PC-3 (cell line): Measurements from ENCODE around the gene ANAPC15. TPM values are rescaled to one million over a fixed set of nuclear protein-coding genes. Genes with fewer than 3 reads are reported as not detected.
A peak's percentile ranks its signal among the peaks of the same experiment; 100 is the strongest.

ENCODE experiments used
- ATAC-seq: fragments of 200-7000 bp; cut with Tn5 transposase; 2 replicates; pipeline ENCODE4 v1.9.1; 2020; ENCODE audit warnings: mild to moderate bottlenecking, moderate library complexity
- BruUV-seq: library from RNA; stranded (reverse); fragments of 400-500 nt; replicated peaks from 2 replicates; lab custom pipeline; 2021; lab: Mats Ljungman, UMichigan
- CTCF ChIA-PET: fragments of 300-600 bp; sonication (Branson Sonifier 250); formaldehyde crosslinking; loops from one replicate; lab custom pipeline; 2022; ENCODE audit warnings: antibody characterized with exemption; lab: Charles Lee
- POLR2A ChIA-PET: fragments of 300-600 bp; sonication (Branson Sonifier 250); formaldehyde crosslinking; loops from one replicate; lab custom pipeline; 2022; ENCODE audit warnings: antibody characterized with exemption; ENCODE audit not compliant: unreplicated experiment; lab: Charles Lee
- DNase-seq: peaks from one replicate; pipeline ENCODE4 v3.0.0-alpha.2; 2015
- H2AFZ ChIP-seq: fragments of 300-600 bp; sonication (generic); 2 replicates; pipeline ENCODE4 v1.6.0; 2016; ENCODE audit warnings: antibody characterized with exemption, low read length
- H3F3A ChIP-seq: fragments of 300-600 bp; sonication (generic); one replicate; pipeline ENCODE4 v1.6.0; 2017; ENCODE audit warnings: antibody characterized with exemption, low read length, control low read depth, mild to moderate bottlenecking; ENCODE audit not compliant: unreplicated experiment
- H3K27ac ChIP-seq: fragments of 300-600 bp; sonication (generic); 2 replicates; pipeline ENCODE4 v1.5.1; 2016; ENCODE audit warnings: mild to moderate bottlenecking, low read length
- H3K27me3 ChIP-seq: fragments of 300-600 bp; sonication (generic); 2 replicates; pipeline ENCODE4 v1.6.1; 2016; ENCODE audit warnings: low read length, mixed read lengths
- H3K36me3 ChIP-seq: fragments of 300-600 bp; sonication (generic); 2 replicates; pipeline ENCODE4 v1.6.1; 2016; ENCODE audit warnings: low read depth, mixed run types, low read length, mixed read lengths
- H3K4me1 ChIP-seq: fragments of 300-600 bp; sonication (generic); 2 replicates; pipeline ENCODE4 v1.5.1; 2016; ENCODE audit warnings: low read length; ENCODE audit not compliant: insufficient read depth
- H3K4me2 ChIP-seq: fragments of 300-600 bp; sonication (generic); 2 replicates; pipeline ENCODE4 v1.6.0; 2016; ENCODE audit warnings: low read length
- H3K4me3 ChIP-seq: fragments of 300-600 bp; sonication (generic); 2 replicates; pipeline ENCODE4 v1.5.1; 2016; ENCODE audit warnings: mild to moderate bottlenecking, low read length, mixed read lengths
- H3K79me2 ChIP-seq: fragments of 300-600 bp; sonication (generic); 2 replicates; pipeline ENCODE4 v1.6.1; 2017; ENCODE audit warnings: low read length, mixed read lengths
- H3K9ac ChIP-seq: fragments of 300-600 bp; sonication (generic); 2 replicates; pipeline ENCODE4 v1.6.0; 2016; ENCODE audit warnings: mild to moderate bottlenecking, low read length
- H3K9me2 ChIP-seq: fragments of 300-600 bp; sonication (generic); replicated peaks from 2 replicates; pipeline ENCODE4 v1.6.1; 2016; ENCODE audit warnings: mixed run types, low read length, mixed read lengths
- H3K9me3 ChIP-seq: fragments of 300-600 bp; sonication (generic); 2 replicates; pipeline ENCODE4 v1.6.1; 2016; ENCODE audit warnings: low read length, mixed read lengths
- H4K20me1 ChIP-seq: fragments of 300-600 bp; sonication (generic); 2 replicates; pipeline ENCODE4 v1.6.1; 2016; ENCODE audit warnings: low read length, mixed read lengths
- EZH2 ChIP-seq: fragments of 300-600 bp; sonication (generic); IDR thresholded peaks from one replicate; pipeline ENCODE4 v1.6.1; 2017; ENCODE audit warnings: antibody characterized with exemption, mild to moderate bottlenecking, low read length; ENCODE audit not compliant: unreplicated experiment
- EZH2phosphoT487 ChIP-seq: fragments of 300-600 bp; sonication (generic); IDR thresholded peaks from 2 replicates; pipeline ENCODE4 v1.6.1; 2018; ENCODE audit warnings: mild to moderate bottlenecking, antibody characterized with exemption, low read length, borderline replicate concordance
- intact Hi-C: fragments of 100-400 bp; cut with micrococcal nuclease; formaldehyde crosslinking; loops from 2 replicates; pipeline ENCODE4 v1.9.0; 2023
- total RNA-seq: library from RNA; depleted of rRNA; stranded (reverse); fragments of >200 nt; gene quantifications from 2 replicates; pipeline ENCODE4 v1.2.3, GENCODE V29; 2014
- TF ChIP-seq, protein P1 (sequence below): fragments of 300-600 bp; sonication (generic); conservative IDR thresholded peaks from 2 replicates; pipeline ENCODE4 v1.5.1; 2017; ENCODE audit warnings: antibody characterized with exemption, low read depth, mild to moderate bottlenecking, low read length

The ANAPC15 gene
- total RNA-seq, 1 experiment from 2014 or later: 65.4 TPM

DNA sequence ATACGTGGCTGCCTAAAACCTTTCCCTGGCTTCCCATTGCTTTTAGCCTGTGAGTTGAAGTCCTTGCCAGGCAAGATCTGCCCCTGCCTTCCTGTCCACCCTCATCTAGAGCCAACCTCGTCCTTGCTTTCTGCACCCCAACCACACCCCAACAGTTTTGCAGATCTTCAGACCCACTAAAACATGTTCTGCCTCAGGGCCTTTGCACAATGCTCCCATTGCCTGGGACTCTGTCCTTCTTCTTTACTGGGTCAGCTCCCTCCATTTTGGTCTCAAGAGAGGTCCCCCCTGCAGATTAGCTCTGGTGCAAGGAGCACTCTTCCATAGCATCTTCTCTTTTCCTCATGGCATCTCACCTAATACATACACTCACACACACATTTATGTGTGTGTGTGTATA is 8.4 kb upstream of the ANAPC15 start:
- ChIA-PET POLR2A (no interaction called here), CTCF (no interaction called here)
- no peak for TF ChIP-seq EZH2
- TF ChIP-seq EZH2phosphoT487: no peak
- TF ChIP-seq, protein P1, sequence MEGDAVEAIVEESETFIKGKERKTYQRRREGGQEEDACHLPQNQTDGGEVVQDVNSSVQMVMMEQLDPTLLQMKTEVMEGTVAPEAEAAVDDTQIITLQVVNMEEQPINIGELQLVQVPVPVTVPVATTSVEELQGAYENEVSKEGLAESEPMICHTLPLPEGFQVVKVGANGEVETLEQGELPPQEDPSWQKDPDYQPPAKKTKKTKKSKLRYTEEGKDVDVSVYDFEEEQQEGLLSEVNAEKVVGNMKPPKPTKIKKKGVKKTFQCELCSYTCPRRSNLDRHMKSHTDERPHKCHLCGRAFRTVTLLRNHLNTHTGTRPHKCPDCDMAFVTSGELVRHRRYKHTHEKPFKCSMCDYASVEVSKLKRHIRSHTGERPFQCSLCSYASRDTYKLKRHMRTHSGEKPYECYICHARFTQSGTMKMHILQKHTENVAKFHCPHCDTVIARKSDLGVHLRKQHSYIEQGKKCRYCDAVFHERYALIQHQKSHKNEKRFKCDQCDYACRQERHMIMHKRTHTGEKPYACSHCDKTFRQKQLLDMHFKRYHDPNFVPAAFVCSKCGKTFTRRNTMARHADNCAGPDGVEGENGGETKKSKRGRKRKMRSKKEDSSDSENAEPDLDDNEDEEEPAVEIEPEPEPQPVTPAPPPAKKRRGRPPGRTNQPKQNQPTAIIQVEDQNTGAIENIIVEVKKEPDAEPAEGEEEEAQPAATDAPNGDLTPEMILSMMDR: no peak
- no peaks in the 10 kb centered on the region for H3K79me2 ChIP-seq
- H3K36me3 ChIP-seq: no peaks in the 10 kb centered on the region
- H3F3A ChIP-seq: no peaks in the 10 kb centered on the region
- H3K4me1 ChIP-seq: no peaks in the 10 kb centered on the region
- no peak overlapping the region for H3K4me2 ChIP-seq
- no peaks in the 10 kb centered on the region for H3K27me3 ChIP-seq
- H3K4me3 ChIP-seq: no peak overlapping the region
- intact Hi-C loops: no loop called here
- no TSS peak for BruUV-seq
- H3K9me2 ChIP-seq: no peaks in the 10 kb centered on the region
- no peak overlapping the region for H2AFZ ChIP-seq
- DNase-seq (no peak), ATAC-seq (no peak)
- no peaks in the 10 kb centered on the region for H3K9me3 ChIP-seq
- H4K20me1 ChIP-seq: no peaks in the 10 kb centered on the region
- H3K27ac ChIP-seq: no peak overlapping the region
- H3K9ac ChIP-seq: no peak overlapping the region

DNA sequence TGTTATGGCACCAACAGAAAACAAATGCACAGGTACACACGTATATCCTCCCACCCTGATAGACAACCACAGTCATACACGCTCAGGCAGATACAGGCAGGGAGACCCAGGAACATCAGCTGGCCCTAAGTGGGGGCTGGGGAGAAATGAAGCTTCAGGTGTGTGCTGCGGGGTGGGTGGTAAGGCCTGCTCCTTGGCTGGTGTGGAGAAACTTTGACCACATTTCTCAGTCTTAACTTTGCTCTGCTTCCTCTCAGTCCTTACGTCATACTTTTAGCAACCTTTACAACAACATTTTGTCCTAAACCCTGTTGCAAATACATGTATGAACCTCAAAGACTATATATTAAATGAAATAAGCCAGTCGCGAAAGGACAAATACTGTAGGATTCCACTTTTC is 6.7 kb upstream of the ANAPC15 start:
- TF ChIP-seq EZH2phosphoT487 (no peak), EZH2 (no peak)
- TF ChIP-seq, protein P1: no peak
- POLR2A ChIA-PET: interaction anchor here (0.6 kb wide), 1 partner anchor 135 kb away, joined by 3 read pairs; no protein-coding TSS in a partner anchor
- Histone ChIP-seq H3K9me2 (no peaks in the 10 kb centered on the region), H3K36me3 (no peaks in the 10 kb centered on the region), H3K79me2 (no peaks in the 10 kb centered on the region), H3K4me2 (no peak overlapping the region), H3K27me3 (no peaks in the 10 kb centered on the region), H3K4me3 (no peak overlapping the region), H3K4me1 (no peaks in the 10 kb centered on the region), H2AFZ (no peak overlapping the region), H3K9me3 (no peaks in the 10 kb centered on the region), H3F3A (no peaks in the 10 kb centered on the region), H3K9ac (no peak overlapping the region), H3K27ac (no peak overlapping the region), H4K20me1 (no peaks in the 10 kb centered on the region)
- intact Hi-C loops: no loop called here
- CTCF ChIA-PET: no interaction called here
- no TSS peak for BruUV-seq
- DNase-seq (no peak), ATAC-seq (no peak)

DNA sequence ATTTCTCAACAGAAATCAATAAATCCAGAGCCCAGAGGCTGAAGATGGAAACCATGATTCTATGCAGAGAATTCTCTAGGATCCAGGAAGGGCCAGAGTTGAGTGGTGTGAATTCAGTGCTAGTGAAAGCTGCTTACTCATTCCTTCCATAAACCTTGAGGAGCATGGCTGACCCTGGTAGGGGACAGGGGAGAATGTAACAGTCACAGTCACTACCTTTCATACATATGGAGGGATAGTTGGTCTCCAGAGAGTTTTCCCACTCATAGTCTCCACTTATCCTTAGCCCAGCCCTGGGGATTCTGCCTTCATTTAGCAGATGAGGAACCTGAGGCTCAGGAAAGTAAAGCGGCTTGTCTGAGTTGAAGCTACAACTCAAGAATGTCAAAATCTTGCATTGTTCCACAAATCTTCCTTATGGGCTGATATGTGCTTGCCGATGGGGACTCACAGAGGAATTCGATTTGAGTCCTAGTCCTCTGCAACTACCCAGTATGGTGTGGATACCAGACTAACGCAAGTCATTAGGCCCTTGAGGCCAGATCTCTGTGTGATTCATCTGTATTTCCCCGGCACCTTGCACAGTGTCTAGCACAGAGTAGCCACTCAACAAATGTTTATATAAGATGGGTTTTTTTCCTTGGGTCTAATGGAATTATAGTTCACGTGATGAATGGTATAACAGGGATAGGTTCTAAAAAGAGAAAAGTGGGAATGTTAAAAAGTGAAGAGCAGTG is 3.7 kb upstream of the ANAPC15 start:
- TF ChIP-seq EZH2phosphoT487: no peak
- Histone ChIP-seq H3F3A (no peaks in the 10 kb centered on the region), H3K4me1 (peaks cover 16% of the 10 kb centered on the region), H3K9ac (no peak overlapping the region), H3K27ac (no peak overlapping the region), H3K36me3 (no peaks in the 10 kb centered on the region), H3K9me3 (no peaks in the 10 kb centered on the region), H2AFZ (peak overlapping the region; percentile 8; the same call in 1 of the 2 replicates), H3K27me3 (no peaks in the 10 kb centered on the region), H3K79me2 (no peaks in the 10 kb centered on the region), H4K20me1 (no peaks in the 10 kb centered on the region), H3K4me2 (no peak overlapping the region), H3K9me2 (no peaks in the 10 kb centered on the region), H3K4me3 (no peak overlapping the region)
- DNase-seq: no peak
- intact Hi-C loops: no loop called here
- ATAC-seq: no peak
- no TSS peak for BruUV-seq
- ChIA-PET CTCF (no interaction called here), POLR2A (no interaction called here)
